Gastrocnemius medialis (tissue), 4 donors: ENCODE data around the gene ARFGAP2.

Source experiments
- POLR2A ChIP-seq, 2 donors: fragments of 450-650 bp; IDR thresholded peaks; one replicate each; pipeline ENCODE4 v1.6.1; 2017; ENCODE audit warnings: antibody characterized with exemption in 2 of 2, mild to moderate bottlenecking in 2 of 2, moderate library complexity in 2 of 2
- TF ChIP-seq, protein P1 (sequence below), 5 experiments: fragments of 450-650 bp in 3 of 5; fragments of 200-600 bp in 2 of 5; sonication (generic) in 2 of 5; IDR thresholded peaks in 4 of 5; conservative IDR thresholded peaks in 1 of 5; 1 replicate in 4 of 5; 2 replicates in 1 of 5; pipeline ENCODE4 v1.5.1; 2016 to 2019; ENCODE audit warnings: antibody characterized with exemption in 5 of 5, mild to moderate bottlenecking in 3 of 5, moderate library complexity in 3 of 5

- TF ChIP-seq, protein P1, sequence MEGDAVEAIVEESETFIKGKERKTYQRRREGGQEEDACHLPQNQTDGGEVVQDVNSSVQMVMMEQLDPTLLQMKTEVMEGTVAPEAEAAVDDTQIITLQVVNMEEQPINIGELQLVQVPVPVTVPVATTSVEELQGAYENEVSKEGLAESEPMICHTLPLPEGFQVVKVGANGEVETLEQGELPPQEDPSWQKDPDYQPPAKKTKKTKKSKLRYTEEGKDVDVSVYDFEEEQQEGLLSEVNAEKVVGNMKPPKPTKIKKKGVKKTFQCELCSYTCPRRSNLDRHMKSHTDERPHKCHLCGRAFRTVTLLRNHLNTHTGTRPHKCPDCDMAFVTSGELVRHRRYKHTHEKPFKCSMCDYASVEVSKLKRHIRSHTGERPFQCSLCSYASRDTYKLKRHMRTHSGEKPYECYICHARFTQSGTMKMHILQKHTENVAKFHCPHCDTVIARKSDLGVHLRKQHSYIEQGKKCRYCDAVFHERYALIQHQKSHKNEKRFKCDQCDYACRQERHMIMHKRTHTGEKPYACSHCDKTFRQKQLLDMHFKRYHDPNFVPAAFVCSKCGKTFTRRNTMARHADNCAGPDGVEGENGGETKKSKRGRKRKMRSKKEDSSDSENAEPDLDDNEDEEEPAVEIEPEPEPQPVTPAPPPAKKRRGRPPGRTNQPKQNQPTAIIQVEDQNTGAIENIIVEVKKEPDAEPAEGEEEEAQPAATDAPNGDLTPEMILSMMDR (IDR thresholded peaks at IDR 0.05 in 4 of 5, conservative IDR thresholded peaks at IDR 0.05 in 1 of 5), result peak; percentile 47 to 73 (median 72)
- no peak for TF ChIP-seq POLR2A (IDR thresholded peaks at IDR 0.05)
Measured at GRCh38 chr11:47177229-47177845, 658 bp upstream of the ARFGAP2 start.
